Measurements from ENCODE around the gene HLA-DPA1.
"Not testable (repeated sequence)": the region's sequence is repeated elsewhere in the genome, so short reads cannot be mapped to it uniquely, and the experiment has no call there.

Gene HLA-DPA1

DNA sequence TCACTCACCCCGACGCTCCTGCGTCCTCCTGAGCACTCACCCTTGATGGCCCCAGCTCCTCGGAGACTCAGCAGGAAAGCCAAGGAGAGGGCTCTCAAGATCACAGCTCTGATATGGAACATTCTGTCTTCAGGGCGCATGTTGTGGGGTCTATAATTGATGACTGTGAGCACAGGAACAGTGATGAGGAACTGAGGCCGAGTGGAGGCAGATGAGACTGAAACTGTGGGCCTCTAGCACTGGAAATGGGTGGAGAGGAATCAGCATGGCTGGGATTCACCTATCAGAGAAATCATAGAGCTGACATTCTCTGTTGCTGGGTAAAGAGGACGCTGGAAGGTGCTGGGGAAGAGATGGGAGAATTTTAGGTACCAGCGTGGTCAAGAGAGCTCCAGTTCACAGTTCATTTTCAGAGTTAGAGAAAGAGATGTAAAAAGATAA lies at the start of gene HLA-DPA1:
TSS of gene HLA-DPA1 (minus strand) at position 219 of the 441 bp plus-strand sequence.
- DNase-seq, result peak in 1 of 2 experiments; percentile 43

DNA sequence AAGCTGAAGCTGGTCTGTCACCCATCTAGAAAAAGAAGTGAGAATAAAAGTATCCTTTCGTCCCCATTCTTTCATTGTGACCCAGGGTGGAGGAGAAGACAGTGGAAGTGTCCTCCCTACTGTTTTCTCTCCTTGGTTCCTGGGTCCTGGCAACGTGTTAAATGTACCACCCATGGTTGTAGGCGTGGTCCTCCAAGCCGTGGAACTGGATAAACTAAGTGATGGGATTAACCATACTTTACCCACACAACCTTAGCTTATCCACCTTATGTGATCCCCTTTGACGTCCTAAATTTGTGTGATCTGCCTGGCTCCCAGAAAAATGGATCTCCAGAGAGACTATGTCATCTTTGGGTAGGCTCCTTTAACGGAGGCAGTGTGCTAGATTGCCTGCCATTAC lies 49.7 kb upstream of the HLA-DPA1 start:
- peak in 1 of 2 experiments; percentile 47 for DNase-seq

DNA sequence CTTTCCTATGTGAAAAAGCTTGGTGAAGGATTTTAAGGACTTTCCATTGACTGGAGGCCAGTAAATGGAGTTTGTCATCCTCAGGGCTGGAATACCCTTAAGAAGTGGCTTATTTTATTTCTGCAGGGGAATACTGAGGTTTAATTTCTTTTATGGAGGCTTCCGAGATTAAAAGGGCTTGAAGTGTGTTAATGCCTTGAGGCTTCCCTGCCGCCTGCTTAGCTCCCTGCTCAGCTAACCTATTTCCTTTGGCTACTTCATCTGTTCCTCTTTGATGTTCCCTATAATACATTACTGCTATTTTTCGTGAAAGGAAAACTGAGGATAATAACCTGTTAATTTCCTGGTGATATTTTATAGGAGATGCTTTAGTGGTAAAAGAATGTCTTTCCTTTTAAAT lies 46.6 kb upstream of the HLA-DPA1 start:
- DNase-seq, result no peak

DNA sequence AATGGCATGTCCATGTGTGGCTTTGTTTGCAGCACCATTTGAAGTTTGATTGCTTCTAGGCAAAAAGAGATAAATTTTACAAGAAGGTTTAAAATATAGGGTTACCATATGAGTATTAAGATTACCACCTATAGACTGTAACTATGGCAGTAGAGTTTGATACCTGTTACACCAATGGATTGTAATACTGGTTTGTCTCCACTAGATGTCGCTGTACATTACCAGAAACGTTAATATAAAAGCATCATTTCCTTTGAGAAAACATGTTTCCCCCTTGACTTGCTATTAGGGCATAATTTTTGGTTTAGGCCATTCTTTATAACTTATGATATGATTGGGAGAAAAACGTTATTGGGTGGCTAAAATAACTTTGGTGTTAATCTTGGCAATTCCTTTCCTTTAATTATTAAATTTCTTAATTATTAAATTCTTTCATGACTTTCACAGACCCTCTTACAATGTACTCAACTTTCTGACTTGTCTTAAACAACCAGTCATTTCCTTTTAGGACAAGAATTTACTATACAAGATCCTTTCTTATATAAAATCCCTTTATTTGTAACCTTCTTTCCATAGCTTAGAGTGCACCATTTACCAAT lies 45.2 kb upstream of the HLA-DPA1 start:
- DNase-seq, result peak; percentile 52 to 74

DNA sequence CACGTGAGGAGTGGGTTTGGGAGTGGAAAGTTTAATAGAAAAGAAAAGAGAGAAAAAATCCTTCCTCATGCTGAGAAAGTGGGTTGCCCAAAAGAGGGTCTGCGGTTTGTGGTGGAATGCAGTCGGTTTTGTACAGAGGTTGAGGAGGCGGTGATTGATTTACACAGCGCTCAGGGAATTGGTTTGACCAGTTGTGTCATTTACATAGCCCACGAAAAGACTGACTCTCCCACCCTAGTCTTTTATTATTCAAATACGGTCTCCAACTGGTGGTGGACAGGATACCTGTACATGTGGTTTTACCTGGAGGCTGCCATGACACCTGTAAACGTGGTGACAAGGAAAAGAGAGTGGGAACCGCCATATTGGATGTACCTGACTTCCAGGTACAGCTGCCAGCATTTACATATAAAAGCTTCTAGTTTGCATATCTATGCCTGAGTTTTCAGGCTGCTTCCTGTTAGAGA lies 44.4 kb upstream of the HLA-DPA1 start:
- peak; percentile 91 to 92 for DNase-seq

DNA sequence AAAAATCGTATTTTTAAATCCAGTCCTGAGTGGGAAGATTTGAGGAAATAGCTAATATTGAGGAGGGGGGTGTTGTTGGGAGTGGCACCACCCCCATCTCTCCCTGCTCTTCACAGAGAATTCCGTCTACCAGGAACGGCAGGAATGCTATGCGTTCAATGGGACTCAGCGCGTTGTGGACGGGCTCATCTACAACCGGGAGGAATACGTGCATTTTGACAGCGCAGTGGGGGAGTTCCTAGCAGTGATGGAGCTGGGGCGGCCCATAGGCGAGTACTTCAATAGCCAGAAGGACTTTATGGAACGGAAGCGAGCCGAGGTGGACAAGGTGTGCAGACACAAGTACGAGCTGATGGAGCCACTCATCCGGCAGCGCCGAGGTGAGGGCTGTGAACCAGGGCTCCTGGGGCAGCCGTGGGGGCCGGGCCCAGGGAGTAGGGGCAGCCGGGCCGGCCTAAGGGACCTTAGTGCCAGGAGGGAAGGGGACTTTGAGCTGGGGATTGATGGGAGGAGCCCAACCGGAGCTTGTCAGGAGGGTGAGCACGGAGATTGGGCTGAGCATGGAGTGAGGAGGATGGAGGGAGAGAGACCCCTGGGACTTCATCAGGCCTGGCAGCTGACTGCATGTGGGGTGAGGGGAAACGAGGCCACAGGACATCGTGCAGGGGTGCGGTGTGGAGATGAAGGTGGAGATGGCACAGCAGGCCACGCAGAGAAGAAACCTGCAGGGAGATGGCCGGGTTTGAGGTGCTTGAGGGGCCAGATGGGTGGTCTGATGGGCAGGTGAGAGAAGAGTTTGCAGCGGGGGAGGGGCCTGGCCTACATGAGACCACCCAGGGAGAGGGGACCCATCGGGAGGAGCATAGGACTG lies 43.6 kb upstream of the HLA-DPA1 start:
- DNase-seq, result peak; percentile 91 to 94

DNA sequence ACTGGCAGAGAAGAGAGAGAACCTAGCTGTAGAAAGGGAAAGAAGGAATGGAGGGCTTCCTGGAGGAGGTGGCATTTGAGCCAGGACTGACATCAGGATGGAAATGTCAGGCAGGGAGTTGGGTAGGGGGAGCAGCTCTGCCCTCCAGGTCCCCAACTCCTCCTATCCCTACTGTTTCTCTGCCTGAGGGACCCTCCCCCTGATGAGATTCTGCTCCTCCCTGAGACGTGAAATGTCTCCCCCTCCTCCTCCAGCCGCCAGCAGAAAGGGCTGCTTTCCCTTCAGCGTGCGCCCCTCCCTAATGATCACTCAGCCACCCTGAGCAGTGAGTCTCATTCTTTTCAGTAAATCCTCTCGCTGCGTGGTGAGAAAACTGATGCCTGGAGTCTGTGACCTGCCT lies 43.0 kb upstream of the HLA-DPA1 start:
- peak; percentile 58 to 73 for DNase-seq

DNA sequence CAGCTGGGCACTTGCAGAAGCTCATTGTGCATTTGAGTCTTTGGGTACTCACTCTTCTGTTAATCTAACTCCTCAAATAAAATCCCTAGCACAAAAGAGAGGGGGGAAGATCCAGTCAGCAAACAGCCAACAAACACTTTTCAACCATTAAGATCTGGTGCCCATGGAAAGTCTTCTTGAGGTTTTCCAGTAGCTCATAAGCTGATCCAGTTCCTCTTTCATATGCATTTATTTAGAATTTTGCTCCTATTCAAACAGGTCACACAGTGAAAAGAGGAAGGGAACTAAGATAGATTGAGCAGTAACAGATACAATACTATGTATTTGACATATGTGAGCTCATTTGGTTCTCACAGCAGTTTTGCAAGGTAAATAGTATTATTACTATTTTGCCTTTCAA lies 41.0 kb upstream of the HLA-DPA1 start:
- no peak for DNase-seq

DNA sequence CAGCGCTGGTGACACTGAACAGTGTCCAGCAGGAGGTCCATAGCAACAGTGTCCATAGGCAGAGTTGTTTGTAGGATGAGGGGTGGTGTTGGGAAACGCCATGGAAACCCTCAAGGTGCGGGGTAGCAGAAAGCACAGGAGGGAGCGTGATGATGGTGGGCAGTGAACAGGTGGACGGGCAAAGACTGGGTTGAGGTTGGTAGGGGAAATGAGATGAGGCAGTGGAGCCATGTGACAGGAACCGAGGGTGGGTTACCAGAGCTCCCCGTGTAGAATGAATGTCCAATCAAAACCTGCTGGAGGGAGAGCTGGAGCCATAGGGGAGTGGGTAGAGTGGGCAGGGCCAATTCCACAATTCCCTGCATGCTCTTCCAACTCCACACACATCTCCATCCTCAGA lies 40.3 kb upstream of the HLA-DPA1 start:
- DNase-seq, result no peak

DNA sequence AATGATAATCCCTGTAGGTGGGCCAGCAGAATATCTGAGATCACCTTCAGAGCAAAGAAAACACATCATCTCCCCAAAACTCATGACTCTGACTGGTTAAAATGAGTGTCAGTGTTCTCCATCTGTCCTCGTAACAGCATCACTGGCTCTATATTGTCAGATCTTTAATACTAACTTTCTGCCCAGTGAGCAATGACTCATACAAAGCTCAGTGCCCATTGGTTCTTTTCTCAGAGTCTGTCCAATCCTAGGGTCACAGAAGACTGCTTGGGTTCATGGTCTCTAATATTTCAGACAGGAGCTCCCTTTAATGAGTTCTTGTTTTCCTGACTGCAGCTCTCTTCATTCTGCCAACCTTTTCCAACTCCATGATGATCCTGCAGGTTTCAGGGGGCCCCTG lies 38.7 kb upstream of the HLA-DPA1 start:
- DNase-seq, result peak; percentile 63 to 73

DNA sequence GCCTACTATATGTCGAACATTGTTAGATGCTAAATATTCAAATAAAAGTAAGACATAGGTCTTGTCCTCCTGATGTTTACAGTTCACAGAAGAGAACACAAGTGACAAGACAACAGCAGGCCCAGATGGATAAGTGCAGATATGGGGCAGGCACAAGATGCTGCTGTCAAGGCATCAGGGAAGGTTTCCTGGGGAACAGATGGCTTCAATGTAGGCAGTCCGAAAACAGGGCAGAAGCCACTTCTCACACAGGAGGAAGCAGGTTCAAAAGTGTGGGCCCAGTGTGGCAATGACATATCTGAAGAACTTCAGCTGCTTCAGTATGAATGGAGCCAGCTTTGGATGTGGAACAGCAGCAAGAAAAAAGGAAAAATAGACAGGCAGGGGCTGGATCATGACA lies 34.9 kb upstream of the HLA-DPA1 start:
- no peak for DNase-seq

DNA sequence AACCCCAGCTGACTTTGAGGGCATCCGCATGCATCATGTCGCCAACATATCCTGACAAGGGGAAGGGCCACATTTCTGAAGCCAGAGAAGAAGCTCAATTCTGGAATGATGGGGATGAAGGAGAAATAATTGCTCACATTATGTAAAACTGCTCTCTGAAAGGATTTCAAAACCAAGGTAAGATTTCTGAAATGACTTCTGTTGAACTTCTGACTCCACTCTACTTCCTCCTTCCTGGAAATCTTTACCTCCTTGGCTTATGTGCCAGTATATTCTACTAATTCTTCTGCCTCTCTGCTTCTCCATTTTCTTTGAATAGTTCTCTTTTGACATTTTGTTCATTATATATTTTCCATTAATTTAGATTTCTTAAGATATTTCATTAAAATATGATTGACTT lies 34.2 kb upstream of the HLA-DPA1 start:
- DNase-seq, result no peak

DNA sequence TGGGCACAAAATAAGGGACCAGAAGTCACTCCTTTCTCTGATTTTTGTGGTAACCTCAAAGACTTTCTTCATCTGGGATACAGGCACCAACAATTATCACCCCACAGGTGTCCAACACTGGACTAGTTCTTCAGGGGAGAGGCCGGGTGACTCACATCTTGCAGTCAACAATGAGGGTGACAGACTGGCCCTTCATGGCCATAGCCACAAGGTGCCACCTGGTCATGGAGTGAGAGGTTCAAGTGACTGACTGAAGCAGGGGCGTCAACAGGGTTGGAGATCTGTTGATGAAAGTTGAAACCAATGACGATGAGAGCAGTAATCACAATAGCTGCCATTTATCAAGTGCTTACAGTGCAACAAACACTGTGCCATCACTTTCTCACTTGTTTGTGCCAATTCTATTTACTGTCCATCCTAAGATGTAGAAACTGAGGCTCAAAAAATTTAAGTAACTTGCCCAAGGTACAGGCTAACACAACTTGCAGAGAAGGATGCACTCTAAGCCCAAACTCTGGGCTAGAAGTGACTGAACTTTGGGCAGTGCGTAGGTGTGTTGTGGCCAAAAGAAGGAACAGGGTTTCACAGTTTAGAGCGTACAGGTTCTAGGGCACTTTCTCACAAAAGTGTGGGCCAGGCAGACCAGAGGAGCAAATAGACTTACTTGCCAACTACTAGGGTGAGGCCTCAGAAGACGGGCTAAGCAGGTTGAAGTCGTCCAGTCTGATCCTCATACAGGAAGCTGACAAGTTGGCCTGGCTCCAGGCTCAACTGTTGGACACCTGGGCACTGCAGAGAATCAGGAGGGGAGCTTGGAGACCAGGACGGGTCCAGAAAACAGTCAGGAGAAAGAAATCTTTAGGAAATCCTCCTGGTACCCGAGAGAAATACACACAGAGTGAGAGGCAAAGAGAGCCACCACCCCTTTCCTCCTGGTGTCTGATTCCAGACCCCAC lies 32.7 kb upstream of the HLA-DPA1 start:
- DNase-seq, result no peak

DNA sequence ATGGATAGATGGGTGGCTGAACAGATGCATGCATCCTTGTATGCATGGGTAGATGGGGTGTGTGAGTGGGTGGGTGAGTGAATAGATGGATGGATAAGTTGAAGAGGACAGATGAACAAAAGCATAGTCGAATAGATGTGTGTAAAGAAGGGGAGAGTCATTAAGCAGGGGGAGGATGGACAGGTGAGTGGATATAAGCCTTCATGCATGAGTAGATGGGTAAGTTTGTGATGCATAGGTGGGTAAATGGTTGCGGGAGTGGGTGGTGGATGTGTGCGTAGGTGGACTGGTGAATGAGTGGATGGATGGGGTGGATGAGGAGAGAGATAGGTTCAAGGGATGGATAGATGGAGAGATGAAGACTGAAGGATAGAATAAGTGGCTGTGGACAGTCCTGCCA lies 31.9 kb upstream of the HLA-DPA1 start:
- no peak for DNase-seq

DNA sequence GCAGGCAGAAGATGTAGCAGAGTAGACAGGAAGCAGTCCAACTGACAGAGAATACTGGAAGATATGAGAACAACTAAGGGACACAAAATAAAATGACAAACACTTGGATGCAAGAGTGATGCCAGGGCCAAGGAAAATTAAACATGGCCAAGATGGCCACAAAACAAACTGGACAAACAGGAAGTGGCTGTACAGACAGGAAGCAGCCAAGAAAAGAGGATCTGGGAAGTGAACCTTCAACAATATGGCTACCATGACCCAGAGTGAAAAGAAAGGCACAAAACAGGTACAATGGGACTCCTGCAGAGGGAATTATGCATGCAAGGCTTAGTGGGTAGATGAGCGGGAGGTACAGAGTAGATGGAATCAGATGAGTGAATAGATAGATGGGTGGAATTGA lies 31.4 kb upstream of the HLA-DPA1 start:
- no peak for DNase-seq

DNA sequence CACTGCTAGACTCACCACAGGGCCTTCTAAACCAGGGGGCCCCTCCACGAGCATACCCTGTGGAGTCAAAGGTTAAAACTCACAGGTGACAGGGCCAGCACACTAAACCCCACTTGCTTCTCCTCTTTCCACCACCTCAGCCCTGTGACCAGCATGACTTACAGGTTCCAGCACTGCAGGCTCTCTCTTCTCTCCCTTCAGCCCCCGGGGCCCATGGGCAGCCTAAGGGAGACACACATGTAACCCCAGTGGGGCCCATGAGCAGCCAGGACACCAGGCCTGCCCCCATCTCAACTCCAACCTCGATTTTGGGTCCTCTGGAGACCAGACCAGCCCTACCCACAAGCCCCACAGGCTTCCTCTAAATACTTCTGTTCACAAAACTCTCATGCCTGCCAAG lies 30.3 kb upstream of the HLA-DPA1 start:
- no peak for DNase-seq

DNA sequence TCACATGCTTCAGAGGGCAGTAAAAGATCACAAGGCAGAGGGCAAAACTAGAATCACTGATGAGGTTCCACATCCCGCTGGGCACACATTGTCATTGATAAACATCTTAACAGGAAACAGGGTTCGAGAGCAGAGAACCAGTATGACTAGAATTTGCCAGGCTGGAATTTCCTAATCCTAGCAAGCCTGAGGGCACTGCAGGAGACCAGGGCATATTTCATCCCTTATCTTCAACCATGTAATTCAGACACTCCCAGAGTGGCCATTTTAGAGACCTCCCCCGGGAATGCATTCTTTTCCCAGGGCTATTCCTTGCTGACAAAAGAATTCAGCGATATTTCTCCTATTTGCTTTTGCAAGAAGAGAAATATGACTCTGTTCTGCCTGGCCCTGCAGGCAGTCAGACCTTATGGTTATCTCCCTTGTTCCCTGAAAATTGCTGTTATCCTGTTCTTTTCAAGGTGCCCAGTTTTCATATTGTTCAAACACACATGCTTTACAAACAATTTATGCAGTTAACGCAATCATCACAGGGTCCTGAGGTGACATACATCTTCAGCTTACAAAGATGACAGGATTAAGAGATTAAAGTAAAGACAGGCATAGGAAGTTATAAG lies 27.8 kb upstream of the HLA-DPA1 start:
- not testable (repeated sequence) for DNase-seq

DNA sequence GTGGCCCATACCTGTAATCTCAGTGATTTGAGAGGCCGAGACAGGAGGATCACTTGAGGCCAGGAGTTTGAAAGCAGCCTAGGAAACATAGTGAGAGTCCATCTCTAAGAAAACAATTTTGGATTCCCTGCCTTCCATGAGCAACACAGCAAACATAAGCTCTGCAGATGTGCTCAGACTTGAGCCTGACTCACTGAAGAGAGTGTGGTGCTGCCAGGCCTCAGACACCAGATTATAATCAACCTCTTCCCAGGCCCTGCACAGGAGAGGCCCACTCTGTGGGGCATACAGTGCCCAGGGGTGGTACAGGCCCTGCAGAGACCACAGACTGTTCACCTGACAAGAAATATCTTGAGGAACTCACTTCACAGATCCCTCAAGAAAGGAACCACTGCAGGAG lies 22.2 kb upstream of the HLA-DPA1 start:
- DNase-seq, result no peak

DNA sequence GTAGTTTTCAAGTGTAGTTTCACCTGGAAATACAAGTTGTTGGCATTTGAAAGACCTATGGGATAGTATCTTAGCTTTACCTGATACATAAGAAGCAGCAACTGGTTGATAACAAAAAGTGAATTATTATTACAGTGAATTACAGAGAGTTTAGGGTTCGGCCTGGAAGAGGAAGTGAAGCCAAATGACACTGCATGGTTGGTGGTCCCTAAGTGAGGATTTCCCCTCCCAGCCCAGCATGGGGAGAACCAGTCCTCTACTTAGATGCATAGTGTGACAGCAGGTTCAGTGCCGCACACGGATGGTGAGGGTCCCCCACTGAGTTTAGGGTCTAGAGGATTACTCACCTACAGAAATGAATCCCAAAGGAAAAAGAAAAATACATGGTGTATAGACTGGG lies 20.4 kb upstream of the HLA-DPA1 start:
- no peak for DNase-seq

DNA sequence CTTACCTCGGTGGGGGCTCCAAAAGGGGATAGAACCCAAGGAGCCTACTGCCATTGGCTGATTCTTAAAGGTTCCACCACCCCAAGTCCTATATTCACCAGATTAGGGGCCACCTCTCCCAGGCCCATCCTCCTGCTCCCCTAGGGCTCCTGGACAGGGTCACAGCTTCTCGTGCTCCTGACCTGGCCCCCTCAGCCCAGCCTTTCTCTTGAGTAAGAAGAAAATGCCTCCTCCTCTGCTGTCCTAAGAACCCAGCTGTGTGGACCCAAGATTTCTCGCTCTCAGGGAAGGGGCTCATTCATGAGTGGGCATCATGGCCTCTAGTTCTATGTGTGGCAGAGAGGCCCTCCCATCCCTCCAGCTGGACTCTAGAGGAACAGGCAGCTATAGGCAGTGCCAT lies 18.9 kb upstream of the HLA-DPA1 start:
- no peak for DNase-seq

DNA sequence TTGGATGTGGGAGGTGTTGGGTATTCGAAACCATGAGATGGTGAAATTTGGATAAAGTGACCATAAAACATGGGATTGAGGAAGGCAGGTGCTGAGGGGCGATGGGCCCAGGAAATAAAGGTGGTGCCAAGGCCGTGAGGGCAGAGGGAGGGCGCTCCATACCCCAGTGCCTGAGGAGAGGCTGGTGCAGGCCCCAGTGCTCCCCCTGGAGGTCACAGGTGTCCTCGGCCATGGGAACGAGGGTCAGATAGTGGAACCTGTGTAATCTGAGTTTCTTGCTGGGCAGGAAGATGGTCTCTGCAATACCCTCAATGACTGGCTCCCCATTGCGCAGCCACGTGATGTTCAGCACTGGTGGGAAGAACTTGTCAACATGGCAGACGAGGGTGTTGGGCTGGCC lies 18.5 kb upstream of the HLA-DPA1 start:
- DNase-seq, result peak in 1 of 2 experiments; percentile 38

DNA sequence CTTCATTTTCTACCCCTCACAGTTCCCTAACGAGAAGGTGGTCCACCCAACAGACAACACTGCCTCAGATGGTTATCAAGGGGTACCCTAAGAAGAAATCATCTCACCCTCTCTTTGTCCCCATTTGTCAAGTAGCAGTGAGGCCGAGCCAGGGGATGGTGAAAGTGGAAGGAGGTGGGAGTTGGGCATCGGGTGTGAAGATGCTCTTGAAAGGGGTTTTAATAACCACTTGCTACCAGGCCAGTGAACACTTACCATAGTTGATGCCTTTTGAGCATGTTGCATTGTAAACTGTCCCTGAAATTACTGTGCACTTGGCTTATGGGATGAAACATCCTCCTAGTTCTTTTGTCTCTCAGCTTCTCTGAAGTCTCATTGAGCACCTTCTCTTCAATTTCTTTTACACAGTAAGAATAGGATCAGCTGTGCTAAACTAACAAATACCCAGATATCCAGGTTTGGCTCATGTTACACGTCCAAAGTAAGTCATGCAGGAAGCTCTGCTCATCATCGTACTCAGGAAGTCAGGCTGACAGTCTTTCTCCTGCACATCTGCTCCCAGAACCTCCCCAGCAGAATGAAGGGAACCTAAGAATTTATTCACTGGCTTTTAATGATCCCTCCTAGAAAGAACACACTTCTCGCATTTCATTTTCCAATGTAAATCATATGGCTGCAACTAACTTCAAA lies 15.6 kb upstream of the HLA-DPA1 start:
- no peak for DNase-seq
